ENCODE measurements around the gene CCDC141. TPM values are rescaled to one million over a fixed set of nuclear protein-coding genes. Genes with fewer than 3 reads are reported as not detected.

The CCDC141 gene
- polyA plus RNA-seq, 3 donors from 2014 or later, result 0.69 to 1.5 TPM; not detected in 1

- Mint-ChIP-seq H3K4me3 (no peak overlapping the region), H3K27me3 (ENCODE audit: low read depth in 3 of 3) (peaks cover 0 to 8% (median 3%) of the 10 kb centered on the region in 3 donors), H3K9me3 (no peaks in the 10 kb centered on the region), H3K27ac (no peak overlapping the region), H3K36me3 (no peaks in the 10 kb centered on the region), H3K4me1 (peaks cover 0 to 9% of the 10 kb centered on the region in 2 donors)
- DNase-seq, result no peak
These were observed 172.1 kb downstream of the CCDC141 start for GRCh38 chr2:178877874-178878273.

- H3K36me3 Mint-ChIP-seq, result no peaks in the 10 kb centered on the region
- H3K4me3 Mint-ChIP-seq, result no peak overlapping the region
- no peak for DNase-seq
- no peaks in the 10 kb centered on the region for H3K9me3 Mint-ChIP-seq
- peaks cover 0 to 9% of the 10 kb centered on the region in 2 donors for H3K4me1 Mint-ChIP-seq
- H3K27ac Mint-ChIP-seq, result no peak overlapping the region
- H3K27me3 Mint-ChIP-seq (ENCODE audit: low read depth in 3 of 3), result peaks cover 0 to 3% (median 2%) of the 10 kb centered on the region in 3 donors
These were observed 175.3 kb downstream of the CCDC141 start for GRCh38 chr2:178874529-178875240.

- no peak overlapping the region for H3K27ac Mint-ChIP-seq
- H3K4me3 Mint-ChIP-seq, result no peak overlapping the region
- H3K36me3 Mint-ChIP-seq, result no peaks in the 10 kb centered on the region
- no peak for DNase-seq
- peaks cover 0 to 9% of the 10 kb centered on the region in 2 donors for H3K4me1 Mint-ChIP-seq
- peaks cover 0 to 3% (median 2%) of the 10 kb centered on the region in 3 donors for H3K27me3 Mint-ChIP-seq (ENCODE audit: low read depth in 3 of 3)
- no peaks in the 10 kb centered on the region for H3K9me3 Mint-ChIP-seq
These were observed 176.0 kb downstream of the CCDC141 start for GRCh38 chr2:178873912-178874311.

- peak overlapping the region in 1 of 6 donors; percentile 30 for H3K27ac Mint-ChIP-seq
- H3K9me3 Mint-ChIP-seq, result peaks cover 0 to 2% (median 0%) of the 10 kb centered on the region in 6 donors
- no peak overlapping the region for H3K4me3 Mint-ChIP-seq
- peaks cover 0 to 2% (median 0%) of the 10 kb centered on the region in 3 donors for H3K27me3 Mint-ChIP-seq (ENCODE audit: low read depth in 3 of 3)
- peaks cover 0 to 9% of the 10 kb centered on the region in 2 donors for H3K4me1 Mint-ChIP-seq
- DNase-seq, result peak in 2 of 3 donors; percentile 9 to 23
- H3K36me3 Mint-ChIP-seq, result no peaks in the 10 kb centered on the region
These were observed 178.4 kb downstream of the CCDC141 start for GRCh38 chr2:178871536-178871935.

GRCh38 chr2:178870703-178871102 lies 179.2 kb downstream of the CCDC141 start:
- Mint-ChIP-seq H3K4me3 (no peak overlapping the region), H3K9me3 (peaks cover 0 to 2% (median 0%) of the 10 kb centered on the region in 6 donors), H3K27me3 (ENCODE audit: low read depth in 3 of 3) (peaks cover 0 to 2% (median 0%) of the 10 kb centered on the region in 3 donors), H3K4me1 (peaks cover 0 to 9% of the 10 kb centered on the region in 2 donors), H3K36me3 (no peaks in the 10 kb centered on the region), H3K27ac (no peak overlapping the region)
- no peak for DNase-seq

GRCh38 chr2:178865999-178866398 lies 183.9 kb downstream of the CCDC141 start:
- no peak overlapping the region for H3K27ac Mint-ChIP-seq
- peaks cover 0 to 2% (median 0%) of the 10 kb centered on the region in 6 donors for H3K9me3 Mint-ChIP-seq
- H3K4me3 Mint-ChIP-seq, result no peak overlapping the region
- H3K27me3 Mint-ChIP-seq (ENCODE audit: low read depth in 3 of 3), result no peaks in the 10 kb centered on the region
- peaks cover 0 to 4% (median 0%) of the 10 kb centered on the region in 3 donors for H3K36me3 Mint-ChIP-seq
- H3K4me1 Mint-ChIP-seq, result no peaks in the 10 kb centered on the region
- DNase-seq, result no peak

- H3K27me3 Mint-ChIP-seq (ENCODE audit: low read depth in 3 of 3), result no peaks in the 10 kb centered on the region
- peaks cover 0 to 2% (median 0%) of the 10 kb centered on the region in 6 donors for H3K9me3 Mint-ChIP-seq
- DNase-seq, result no peak
- no peaks in the 10 kb centered on the region for H3K4me1 Mint-ChIP-seq
- no peak overlapping the region for H3K4me3 Mint-ChIP-seq
- H3K36me3 Mint-ChIP-seq, result peaks cover 0 to 4% (median 0%) of the 10 kb centered on the region in 3 donors
- no peak overlapping the region for H3K27ac Mint-ChIP-seq
These were observed 184.6 kb downstream of the CCDC141 start for GRCh38 chr2:178865146-178865936.

- Mint-ChIP-seq H3K9me3 (peaks cover 0 to 2% (median 0%) of the 10 kb centered on the region in 6 donors), H3K4me3 (no peak overlapping the region), H3K27me3 (ENCODE audit: low read depth in 3 of 3) (no peaks in the 10 kb centered on the region), H3K36me3 (peaks cover 0 to 4% (median 0%) of the 10 kb centered on the region in 3 donors), H3K4me1 (no peaks in the 10 kb centered on the region), H3K27ac (no peak overlapping the region)
- DNase-seq, result no peak
These were observed 185.9 kb downstream of the CCDC141 start for GRCh38 chr2:178863856-178864620.

- no peak overlapping the region for H3K4me3 Mint-ChIP-seq
- no peaks in the 10 kb centered on the region for H3K27me3 Mint-ChIP-seq (ENCODE audit: low read depth in 3 of 3)
- no peak for DNase-seq
- no peaks in the 10 kb centered on the region for H3K9me3 Mint-ChIP-seq
- peaks cover 0 to 4% (median 0%) of the 10 kb centered on the region in 3 donors for H3K36me3 Mint-ChIP-seq
- no peak overlapping the region for H3K27ac Mint-ChIP-seq
- H3K4me1 Mint-ChIP-seq, result no peaks in the 10 kb centered on the region
These were observed 186.6 kb downstream of the CCDC141 start for GRCh38 chr2:178863130-178863855.

GRCh38 chr2:178860551-178860950 lies 189.4 kb downstream of the CCDC141 start:
- H3K4me3 Mint-ChIP-seq, result no peak overlapping the region
- H3K36me3 Mint-ChIP-seq, result peaks cover 0 to 4% (median 0%) of the 10 kb centered on the region in 3 donors
- H3K9me3 Mint-ChIP-seq, result no peaks in the 10 kb centered on the region
- DNase-seq, result no peak
- no peak overlapping the region for H3K27ac Mint-ChIP-seq
- peaks cover 0 to 3% (median 0%) of the 10 kb centered on the region in 3 donors for H3K27me3 Mint-ChIP-seq (ENCODE audit: low read depth in 3 of 3)
- H3K4me1 Mint-ChIP-seq, result no peaks in the 10 kb centered on the region

GRCh38 chr2:178859730-178860129 lies 190.2 kb downstream of the CCDC141 start:
- Mint-ChIP-seq H3K4me1 (no peaks in the 10 kb centered on the region), H3K27me3 (ENCODE audit: low read depth in 3 of 3) (peaks cover 0 to 3% (median 0%) of the 10 kb centered on the region in 3 donors), H3K36me3 (peaks cover 0 to 1% (median 0%) of the 10 kb centered on the region in 3 donors), H3K9me3 (no peaks in the 10 kb centered on the region), H3K4me3 (no peak overlapping the region), H3K27ac (no peak overlapping the region)
- no peak for DNase-seq

GRCh38 chr2:178858896-178859625 lies 190.9 kb downstream of the CCDC141 start:
- Mint-ChIP-seq H3K27ac (no peak overlapping the region), H3K27me3 (ENCODE audit: low read depth in 3 of 3) (peaks cover 0 to 3% (median 0%) of the 10 kb centered on the region in 3 donors), H3K9me3 (no peaks in the 10 kb centered on the region), H3K4me3 (no peak overlapping the region), H3K36me3 (no peaks in the 10 kb centered on the region), H3K4me1 (no peaks in the 10 kb centered on the region)
- no peak for DNase-seq
